WTC11 (cell line): ENCODE data around the gene RNF115. TPM values are rescaled to one million over a fixed set of nuclear protein-coding genes. Genes with fewer than 3 reads are reported as not detected.

Source experiments
- ATAC-seq: fragments of 200-7000 bp; cut with Tn5 transposase; 2 replicates; pipeline ENCODE4 v1.10.0; 2021; ENCODE audit warnings: mild to moderate bottlenecking, moderate library complexity
- CTCF ChIA-PET: fragments of 300-600 bp; sonication (Branson Sonifier 250); formaldehyde crosslinking; loops from one replicate; lab custom pipeline; 2021; ENCODE audit warnings: antibody characterized with exemption; lab: Charles Lee
- POLR2A ChIA-PET: fragments of 350-600 bp; sonication (Branson Sonifier 250); formaldehyde crosslinking; loops from one replicate; lab custom pipeline; 2021; ENCODE audit warnings: antibody characterized with exemption; lab: Charles Lee
- DNase-seq: peaks from one replicate; pipeline ENCODE4 v3.0.0; 2021; ENCODE audit warnings: low spot score
- H3K27ac Mint-ChIP-seq: 2 replicates; pipeline ENCODE4 v1.8.0; 2021; ENCODE audit warnings: mixed read lengths
- H3K27me3 Mint-ChIP-seq: 2 replicates; pipeline ENCODE4 v1.8.0; 2021; ENCODE audit warnings: low read depth, mild to moderate bottlenecking, moderate library complexity, mixed read lengths
- H3K36me3 Mint-ChIP-seq: 2 replicates; pipeline ENCODE4 v1.8.0; 2021; ENCODE audit warnings: mixed read lengths
- H3K4me1 Mint-ChIP-seq: 2 replicates; pipeline ENCODE4 v1.8.0; 2022; ENCODE audit warnings: mixed read lengths
- H3K4me3 Mint-ChIP-seq: 2 replicates; pipeline ENCODE4 v1.8.0; 2021; ENCODE audit warnings: mild to moderate bottlenecking, moderate library complexity, mixed read lengths
- H3K9me3 Mint-ChIP-seq: 2 replicates; pipeline ENCODE4 v1.8.0; 2021; ENCODE audit warnings: mixed read lengths
- AR ChIP-seq: fragments of 250-450 bp; sonication (Bioruptor Pico); IDR thresholded peaks from 2 replicates; pipeline ENCODE4 v1.9.0; 2021; ENCODE audit warnings: mild to moderate bottlenecking
- ATF1 ChIP-seq: sonication (generic); formaldehyde crosslinking; IDR thresholded peaks from 2 replicates; pipeline ENCODE4 v1.8.1; 2023; ENCODE audit warnings: mild to moderate bottlenecking, moderate library complexity, missing genetic modification reagents
- CTCF ChIP-seq: fragments of 200-600 bp; IDR thresholded peaks from 2 replicates; pipeline ENCODE4 v1.8.0; 2022; ENCODE audit warnings: antibody characterized with exemption
- E2F1 ChIP-seq: sonication (generic); formaldehyde crosslinking; IDR thresholded peaks from 2 replicates; pipeline ENCODE4 v1.8.0; 2022; ENCODE audit warnings: mild to moderate bottlenecking, missing genetic modification reagents
- E2F5 ChIP-seq: sonication (generic); formaldehyde crosslinking; IDR thresholded peaks from 2 replicates; pipeline ENCODE4 v1.8.1; 2022; ENCODE audit warnings: mild to moderate bottlenecking, moderate library complexity, missing genetic modification reagents
- ETV6 ChIP-seq: sonication (generic); formaldehyde crosslinking; IDR thresholded peaks from 2 replicates; pipeline ENCODE4 v1.8.1; 2022; ENCODE audit warnings: mild to moderate bottlenecking, missing genetic modification reagents
- FOXP4 ChIP-seq: sonication (generic); formaldehyde crosslinking; IDR thresholded peaks from 2 replicates; pipeline ENCODE4 v1.8.0; 2022; ENCODE audit warnings: mild to moderate bottlenecking, missing genetic modification reagents
- GABPB1 ChIP-seq: sonication (generic); formaldehyde crosslinking; IDR thresholded peaks from 2 replicates; pipeline ENCODE4 v1.8.1; 2023; ENCODE audit warnings: mild to moderate bottlenecking, missing genetic modification reagents
- MAX ChIP-seq: sonication (generic); formaldehyde crosslinking; IDR thresholded peaks from 2 replicates; pipeline ENCODE4 v1.8.0; 2022; ENCODE audit warnings: mild to moderate bottlenecking, missing genetic modification reagents
- NR3C1 ChIP-seq: sonication (generic); formaldehyde crosslinking; conservative IDR thresholded peaks from 2 replicates; pipeline ENCODE4 v1.8.1; 2023; ENCODE audit warnings: low read depth, mild to moderate bottlenecking, missing genetic modification reagents
- RORB ChIP-seq: fragments of 250-450 bp; sonication (Bioruptor Pico); IDR thresholded peaks from 2 replicates; pipeline ENCODE4 v1.9.0; 2021; ENCODE audit warnings: mild to moderate bottlenecking
- TEAD1 ChIP-seq: sonication (generic); formaldehyde crosslinking; IDR thresholded peaks from 2 replicates; pipeline ENCODE4 v1.8.0; 2022; ENCODE audit warnings: mild to moderate bottlenecking, missing genetic modification reagents
- USF1 ChIP-seq: sonication (generic); formaldehyde crosslinking; IDR thresholded peaks from 2 replicates; pipeline ENCODE4 v1.8.0; 2022; ENCODE audit warnings: mild to moderate bottlenecking, missing genetic modification reagents
- USF2 ChIP-seq: sonication (generic); formaldehyde crosslinking; IDR thresholded peaks from 2 replicates; pipeline ENCODE4 v1.8.1; 2023; ENCODE audit warnings: mild to moderate bottlenecking, missing genetic modification reagents, moderate library complexity
- ZNF281 ChIP-seq: sonication (generic); formaldehyde crosslinking; IDR thresholded peaks from 2 replicates; pipeline ENCODE4 v1.8.0; 2023; ENCODE audit warnings: mild to moderate bottlenecking, missing genetic modification reagents
- ZNF416 ChIP-seq: fragments of 250-450 bp; sonication (Bioruptor Pico); IDR thresholded peaks from 2 replicates; pipeline ENCODE4 v1.9.0; 2021; ENCODE audit warnings: mild to moderate bottlenecking, inconsistent platforms
- ZNF423 ChIP-seq: fragments of 250-450 bp; sonication (Bioruptor Pico); IDR thresholded peaks from 2 replicates; pipeline ENCODE4 v2.1.2; 2022; ENCODE audit warnings: mild to moderate bottlenecking, moderate library complexity
- ZNF425 ChIP-seq: fragments of 250-450 bp; sonication (Bioruptor Pico); conservative IDR thresholded peaks from 2 replicates; pipeline ENCODE4 v1.9.0; 2021; ENCODE audit warnings: mild to moderate bottlenecking
- total RNA-seq: library from RNA; stranded (reverse); gene quantifications from 3 replicates; pipeline ENCODE4 v1.2.3, GENCODE V29; 2021

RNF115 gene
- total RNA-seq, 1 experiment from 2014 or later = 8.1 TPM

- TF ChIP-seq ZNF281 (CRISPR knock-in tag) (no peak), AR (no peak), ATF1 (CRISPR knock-in tag) (no peak), USF1 (CRISPR knock-in tag) (no peak), E2F1 (CRISPR knock-in tag) (no peak), RORB (CRISPR knock-in tag) (no peak), ZNF416 (CRISPR knock-in tag) (no peak), E2F5 (no peak), FOXP4 (CRISPR knock-in tag) (no peak), MAX (CRISPR knock-in tag) (no peak), CTCF (no peak), NR3C1 (CRISPR knock-in tag) (no peak), ZNF423 (CRISPR knock-in tag) (no peak)
- TF ChIP-seq, all 79 proteins: peak for 0
Measured at GRCh38 chr1:145706086-145706664, 117.7 kb downstream of the RNF115 start (continued).

- Mint-ChIP-seq H3K27ac (no peak overlapping the region), H3K4me3 (no peak overlapping the region)
Measured at GRCh38 chr1:145705622-145706021, 118.3 kb downstream of the RNF115 start.

More at GRCh38 chr1:145705622-145706021, 118.3 kb downstream of the RNF115 start:
- CTCF ChIA-PET = no interaction called here
- no peak for DNase-seq
- Mint-ChIP-seq H3K9me3 (peaks cover 4% of the 10 kb centered on the region; the same call in 1 of the 2 replicates), H3K27me3 (no peaks in the 10 kb centered on the region; the same call in 1 of the 2 replicates), H3K36me3 (no peaks in the 10 kb centered on the region), H3K4me1 (peaks cover 16% of the 10 kb centered on the region)
- POLR2A ChIA-PET = no interaction called here
- no peak for TF ChIP-seq TEAD1 (CRISPR knock-in tag)
- no peak for TF ChIP-seq GABPB1 (CRISPR knock-in tag)
- no peak for TF ChIP-seq ETV6
- no peak for TF ChIP-seq ZNF425 (CRISPR knock-in tag)
- no peak for TF ChIP-seq USF2 (CRISPR knock-in tag)
- no peak for TF ChIP-seq E2F5
- TF ChIP-seq RORB (CRISPR knock-in tag) = no peak
- ATAC-seq = no peak
